NCI-H446 treated with DMSO at 0.1 percent for 48 hours (cell line): ENCODE results near the gene P2RX4.
"Not testable (repeated sequence)": the region's sequence is repeated elsewhere in the genome, so short reads cannot be mapped to it uniquely, and the experiment has no call there.

Experiments used
- DNase-seq: peaks from one replicate; lab custom pipeline; 2025; lab: John Stamatoyannopoulos, UW

The P2RX4 gene

GRCh38 chr12:121209624-121210572, at the start of gene P2RX4:
Gene P2RX4, plus strand, starts transcription at chr12:121210129. Its CDS starts 36 bp downstream, at chr12:121210165.
- peak; percentile 66 for DNase-seq

GRCh38 chr12:121162384-121162783, 47.5 kb upstream of the P2RX4 start:
- no peak for DNase-seq

- DNase-seq, result no peak
These were observed 46.9 kb upstream of the P2RX4 start for GRCh38 chr12:121162985-121163384.

GRCh38 chr12:121164839-121165238, 45.1 kb upstream of the P2RX4 start:
- not testable (repeated sequence) for DNase-seq

- no peak for DNase-seq
These were observed 44.6 kb upstream of the P2RX4 start for GRCh38 chr12:121165316-121165715.

- DNase-seq, result no peak
These were observed 43.6 kb upstream of the P2RX4 start for GRCh38 chr12:121166356-121166755.

GRCh38 chr12:121167232-121167820, 42.6 kb upstream of the P2RX4 start:
- DNase-seq, result no peak

- no peak for DNase-seq
These were observed 42.0 kb upstream of the P2RX4 start for GRCh38 chr12:121167951-121168350.

- DNase-seq, result no peak
These were observed 39.8 kb upstream of the P2RX4 start for GRCh38 chr12:121170151-121170550.

- no peak for DNase-seq
These were observed 39.2 kb upstream of the P2RX4 start for GRCh38 chr12:121170611-121171260.

- DNase-seq, result no peak
These were observed 37.8 kb upstream of the P2RX4 start for GRCh38 chr12:121172145-121172544.

GRCh38 chr12:121175383-121176119, 34.4 kb upstream of the P2RX4 start:
- no peak for DNase-seq

- DNase-seq, result no peak
These were observed 33.0 kb upstream of the P2RX4 start for GRCh38 chr12:121176826-121177529.

- peak; percentile 12 for DNase-seq
These were observed 28.7 kb upstream of the P2RX4 start for GRCh38 chr12:121181181-121181580.

GRCh38 chr12:121182222-121182893, 27.6 kb upstream of the P2RX4 start:
- DNase-seq, result no peak

GRCh38 chr12:121184425-121184824, 25.5 kb upstream of the P2RX4 start:
- DNase-seq, result no peak

- no peak for DNase-seq
These were observed 24.7 kb upstream of the P2RX4 start for GRCh38 chr12:121184984-121185889.

GRCh38 chr12:121186826-121187225, 23.1 kb upstream of the P2RX4 start:
- no peak for DNase-seq

GRCh38 chr12:121187501-121187900, 22.4 kb upstream of the P2RX4 start:
- DNase-seq, result no peak

GRCh38 chr12:121188227-121188626, 21.7 kb upstream of the P2RX4 start:
- DNase-seq, result no peak
